Right lobe of liver (tissue), 6 donors: ENCODE results near the gene CDCA5. TPM values are rescaled to one million over a fixed set of nuclear protein-coding genes. Genes with fewer than 3 reads are reported as not detected.

ENCODE experiments used
- ATAC-seq, 4 donors: fragments of 200-7000 bp; cut with Tn5 transposase; one replicate each; pipeline ENCODE4 v1.9.1; 2020; ENCODE audit warnings: mild to moderate bottlenecking in 4 of 4, moderate library complexity in 4 of 4
- DNase-seq, 3 donors: peaks; one replicate each; pipeline ENCODE4 v3.0.0-alpha.2; 2020
- H3K27ac ChIP-seq, 3 donors: fragments of 200-600 bp; one replicate each; pipeline ENCODE4 v1.8.0; 2022
- H3K27me3 ChIP-seq, 2 donors: fragments of 200-600 bp; one replicate each; pipeline ENCODE4 v1.8.0; 2022
- H3K36me3 ChIP-seq, 4 donors: fragments of 200-600 bp; sonication (generic) in 1 of 4; one replicate each; pipeline versions ENCODE4 v1.5.1 to v1.8.0; 2017 to 2022; ENCODE audit warnings: control low read depth in 1 of 4
- H3K4me1 ChIP-seq, 4 donors: fragments of 200-600 bp; sonication (generic) in 1 of 4; one replicate each; pipeline versions ENCODE4 v1.5.1 to v1.8.0; 2017 to 2022; ENCODE audit warnings: control low read depth in 1 of 4
- H3K4me3 ChIP-seq, 3 donors: fragments of 200-600 bp; one replicate each; pipeline ENCODE4 v1.8.0; 2022
- H3K9me3 ChIP-seq, 4 donors: fragments of 200-600 bp; sonication (generic) in 1 of 4; one replicate each; pipeline versions ENCODE4 v1.5.1 to v1.8.0; 2017 to 2022; ENCODE audit warnings: control low read depth in 1 of 4
- CTCF ChIP-seq, 4 donors: fragments of 200-600 bp in 3 of 4; fragments of 450-650 bp in 1 of 4; IDR thresholded peaks; one replicate each; pipeline versions ENCODE4 v1.5.1 to v1.8.0; 2016 to 2022; ENCODE audit warnings: antibody characterized with exemption in 4 of 4, mild to moderate bottlenecking in 2 of 4
- POLR2A ChIP-seq: fragments of 450-650 bp; IDR thresholded peaks from one replicate; pipeline ENCODE4 v1.6.1; 2017; ENCODE audit warnings: antibody characterized with exemption, mild to moderate bottlenecking
- WGBS: methylation state at CpG from one replicate; pipeline ENCODE4 v1.1.6; 2018; ENCODE audit warnings: low coverage, low lambda C conversion rate; ENCODE audit not compliant: insufficient coverage; ENCODE audit errors: missing lambda C conversion rate; 5-methylcytosine and 5-hydroxymethylcytosine counted together
- intact Hi-C, 2 donors: fragments of 100-400 bp; cut with DNase I; formaldehyde crosslinking; loops; one replicate each; pipeline versions ENCODE4 v1.11.2 to v1.14.1; 2022
- total RNA-seq, 6 experiments: library from RNA; depleted of rRNA in 2 of 6; stranded (reverse); fragments of >200 nt in 2 of 6; fragmentation: NEBNext Ultra II Directional in 3 of 6; extraction: Animal tissue kit (Norgen Biotek cat#: 25700) in 3 of 6; gene quantifications; one replicate each; pipeline versions ENCODE4 v1.1.0 to v1.2.4, GENCODE V29; 2016 to 2023
- donor health status: DM: no; HTN: yes; CAD: no.
- donor health status: DM: no; HTN: no; CAD: no.
- donor health status: DM: no; HTN: no; CAD: no.
- donor health status: DM: no; HTN: yes; CAD: no.
- donor health status: DM: no; HTN: yes; CAD: no.

Gene CDCA5
- total RNA-seq, 6 experiments from 2014 or later: 0.31 to 2.3 (median 1.0) TPM

GRCh38 chr11:65045061-65045460 is 38.8 kb downstream of the CDCA5 start:
- Histone ChIP-seq H3K27me3 (no peaks in the 10 kb centered on the region), H3K4me1 (peaks cover 0 to 11% (median 3%) of the 10 kb centered on the region in 4 donors), H3K9me3 (no peaks in the 10 kb centered on the region), H3K4me3 (no peak overlapping the region), H3K27ac (no peak overlapping the region), H3K36me3 (no peaks in the 10 kb centered on the region)
- no peak for ATAC-seq
- WGBS: 83% methylated on average over 3 of the region's 5 CpGs
- no peak for DNase-seq
- TF ChIP-seq POLR2A: no peak
- intact Hi-C loops: no loop called here

GRCh38 chr11:65043881-65044501 is 39.8 kb downstream of the CDCA5 start:
- TF ChIP-seq CTCF (IDR thresholded peaks at IDR 0.05) (no peak), POLR2A (no peak)
- peaks cover 0 to 11% (median 3%) of the 10 kb centered on the region in 4 donors for H3K4me1 ChIP-seq
- intact Hi-C loops: no loop called here
- no peaks in the 10 kb centered on the region for H3K36me3 ChIP-seq
- 53% methylated on average over 6 of the region's 23 CpGs for WGBS
- DNase-seq: no peak
- H3K27me3 ChIP-seq: no peaks in the 10 kb centered on the region
- no peaks in the 10 kb centered on the region for H3K9me3 ChIP-seq
- H3K27ac ChIP-seq: no peak overlapping the region
- no peak overlapping the region for H3K4me3 ChIP-seq
- ATAC-seq: peak in 2 of 4 donors; percentile 2

GRCh38 chr11:65042891-65043290 is 40.9 kb downstream of the CDCA5 start:
- Histone ChIP-seq H3K4me3 (no peak overlapping the region), H3K36me3 (no peaks in the 10 kb centered on the region), H3K4me1 (peaks cover 0 to 11% (median 3%) of the 10 kb centered on the region in 4 donors), H3K27me3 (no peaks in the 10 kb centered on the region), H3K9me3 (no peaks in the 10 kb centered on the region), H3K27ac (no peak overlapping the region)
- TF ChIP-seq POLR2A: no peak
- no peak for TF ChIP-seq CTCF (IDR thresholded peaks at IDR 0.05)
- intact Hi-C loops: no loop called here
- no peak for DNase-seq
- 84% methylated on average over 6 of the region's 6 CpGs for WGBS
- no peak for ATAC-seq

GRCh38 chr11:65040847-65041622 is 42.8 kb downstream of the CDCA5 start, which contains the start of gene SAC3D1:
Gene SAC3D1 (plus strand): TSS chr11:65041210. CDS start chr11:65041293, 83 bp downstream.
- intact Hi-C loops: no loop called here
- ATAC-seq: peak; percentile 94 to 96 (median 94)
- H3K4me3 ChIP-seq: peak within 1 kb of the TSS; percentile 86 to 96 (median 92)

More at GRCh38 chr11:65040847-65041622, 42.8 kb downstream of the CDCA5 start, which contains the start of gene SAC3D1:
- TF ChIP-seq POLR2A: peak; percentile 30
- TF ChIP-seq CTCF (IDR thresholded peaks at IDR 0.05): no peak
- Histone ChIP-seq H3K27me3 (no peaks in the 10 kb centered on the region), H3K4me1 (peaks cover 0 to 11% (median 3%) of the 10 kb centered on the region in 4 donors), H3K27ac (peak within 1 kb of the TSS; percentile 67 to 75 (median 74)), H3K36me3 (no peaks in the 10 kb centered on the region), H3K9me3 (no peaks in the 10 kb centered on the region)
- no CpG with 5 or more reads among the region's 91 CpGs for whole genome bisulfite sequencing
- DNase-seq: peak; percentile 92 to 96 (median 96)
